ENCODE data around the gene PRR5L.

DNA sequence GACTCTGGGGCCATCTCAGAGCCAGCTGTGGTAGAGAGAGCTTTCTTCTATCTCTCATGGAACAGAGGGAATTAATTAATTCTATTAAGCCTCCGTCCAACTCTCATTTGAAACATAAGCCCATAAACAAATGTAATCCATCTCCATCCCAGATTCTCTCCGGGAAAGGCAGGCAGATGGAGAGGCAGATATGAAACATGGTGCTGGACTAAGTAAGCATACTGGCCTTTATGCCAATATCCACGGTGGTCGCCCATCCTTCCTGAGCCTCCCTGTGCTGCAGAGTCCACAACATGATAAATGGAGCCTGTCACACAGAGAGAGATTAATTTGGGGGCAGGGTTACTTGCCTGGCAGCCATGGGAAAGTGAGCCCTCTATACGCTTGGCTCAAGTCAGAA lies 44.8 kb downstream of the PRR5L start:
- no peak for TF ChIP-seq EZH2phosphoT487 (conservative IDR thresholded peaks at IDR 0.05; ENCODE audit: low read length)
- TF ChIP-seq, protein P1, sequence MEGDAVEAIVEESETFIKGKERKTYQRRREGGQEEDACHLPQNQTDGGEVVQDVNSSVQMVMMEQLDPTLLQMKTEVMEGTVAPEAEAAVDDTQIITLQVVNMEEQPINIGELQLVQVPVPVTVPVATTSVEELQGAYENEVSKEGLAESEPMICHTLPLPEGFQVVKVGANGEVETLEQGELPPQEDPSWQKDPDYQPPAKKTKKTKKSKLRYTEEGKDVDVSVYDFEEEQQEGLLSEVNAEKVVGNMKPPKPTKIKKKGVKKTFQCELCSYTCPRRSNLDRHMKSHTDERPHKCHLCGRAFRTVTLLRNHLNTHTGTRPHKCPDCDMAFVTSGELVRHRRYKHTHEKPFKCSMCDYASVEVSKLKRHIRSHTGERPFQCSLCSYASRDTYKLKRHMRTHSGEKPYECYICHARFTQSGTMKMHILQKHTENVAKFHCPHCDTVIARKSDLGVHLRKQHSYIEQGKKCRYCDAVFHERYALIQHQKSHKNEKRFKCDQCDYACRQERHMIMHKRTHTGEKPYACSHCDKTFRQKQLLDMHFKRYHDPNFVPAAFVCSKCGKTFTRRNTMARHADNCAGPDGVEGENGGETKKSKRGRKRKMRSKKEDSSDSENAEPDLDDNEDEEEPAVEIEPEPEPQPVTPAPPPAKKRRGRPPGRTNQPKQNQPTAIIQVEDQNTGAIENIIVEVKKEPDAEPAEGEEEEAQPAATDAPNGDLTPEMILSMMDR (IDR thresholded peaks at IDR 0.05; ENCODE audit: insufficient read depth, low read length, poor library complexity, severe bottlenecking) = no peak

All from SU-DHL-6 (cell line).